Measurements from ENCODE around the gene DTX3. TPM values are rescaled to one million over a fixed set of nuclear protein-coding genes. Genes with fewer than 3 reads are reported as not detected.
"Not testable (repeated sequence)": the region's sequence is repeated elsewhere in the genome, so short reads cannot be mapped to it uniquely, and the experiment has no call there.

Gene DTX3
- polyA plus RNA-seq, 3 donors: 0.08 to 1.3 TPM; not detected in 1

DNA sequence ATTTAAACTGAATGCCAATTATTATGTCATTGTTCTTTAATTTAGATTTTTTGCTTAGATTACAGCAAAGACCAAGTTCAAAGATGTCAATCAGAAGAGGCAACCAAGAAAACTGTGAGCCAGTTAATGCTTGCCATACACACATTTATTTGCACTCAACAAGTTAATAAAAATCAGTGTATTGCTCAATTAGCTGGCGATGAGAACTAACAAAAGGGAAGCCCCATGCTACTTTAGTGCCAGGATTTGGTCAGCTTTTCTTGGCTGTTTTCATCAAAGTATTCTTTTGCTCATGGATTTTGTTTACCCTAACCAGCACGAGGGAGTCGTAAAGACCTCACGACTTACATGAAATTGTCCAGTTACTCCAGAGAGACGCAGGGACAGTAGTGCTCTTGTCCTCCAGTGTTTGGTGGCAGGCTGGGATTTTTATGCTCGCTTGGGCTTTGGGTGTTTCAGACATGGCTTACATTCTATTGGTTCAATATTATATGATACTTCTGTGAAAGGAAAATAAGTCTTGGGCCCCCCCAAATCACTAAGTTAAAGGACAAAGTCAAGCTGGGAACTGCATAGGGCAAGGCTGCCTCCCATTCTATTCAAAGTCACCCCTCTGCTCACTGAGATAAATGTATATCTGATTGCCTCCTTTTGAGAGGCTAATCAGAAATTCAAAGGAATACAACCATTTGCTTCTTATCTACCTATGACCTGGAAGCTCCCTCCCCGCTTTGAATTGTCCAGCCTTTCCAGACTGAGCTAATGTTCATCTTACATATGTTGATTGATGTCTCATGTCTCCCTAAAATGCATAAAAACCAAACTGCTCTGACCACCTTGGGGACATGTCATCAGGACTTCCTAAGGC is 35.8 kb downstream of the DTX3 start:
- Mint-ChIP-seq H3K9me3 (peaks cover 2 to 18% (median 17%) of the 10 kb centered on the region in 7 donors), H3K36me3 (no peaks in the 10 kb centered on the region), H3K4me3 (no peak overlapping the region), H3K4me1 (no peaks in the 10 kb centered on the region), H3K27me3 (ENCODE audit: low read depth in 3 of 3) (peaks cover 26 to 33% (median 29%) of the 10 kb centered on the region in 3 donors), H3K27ac (no peak overlapping the region)
- H3K27ac ChIP-seq (ENCODE audit: low read depth in 1 of 2, low read length in 2 of 2): no peak overlapping the region
- no peak for DNase-seq
- H3K4me1 ChIP-seq (ENCODE audit: control insufficient read depth in 1 of 2, insufficient read depth in 2 of 2, low read length in 2 of 2): no peaks in the 10 kb centered on the region
- no peaks in the 10 kb centered on the region for H3K36me3 ChIP-seq (replicated peaks in 1 of 2; ENCODE audit: control insufficient read depth in 1 of 2, insufficient read depth in 2 of 2, low read length in 2 of 2)
- no peaks in the 10 kb centered on the region for H3K79me2 ChIP-seq (ENCODE audit: insufficient read depth, low read length)
- H3K4me3 ChIP-seq (replicated peaks in 1 of 3; ENCODE audit: low read depth in 2 of 3, low read length in 3 of 3): no peak overlapping the region
- peaks cover 7 to 9% of the 10 kb centered on the region in 2 donors for H3K9me3 ChIP-seq (replicated peaks in 1 of 2; ENCODE audit: control insufficient read depth in 1 of 2, insufficient read depth in 1 of 2, low read length in 2 of 2)
- no peak overlapping the region for H3K9ac ChIP-seq (ENCODE audit: insufficient read depth, low read length, poor library complexity, severe bottlenecking)
- intact Hi-C loops (cut with micrococcal nuclease): no loop called here
- WGBS (ENCODE audit: insufficient coverage): 78% methylated on average over 5 of the region's 7 CpGs
- TF ChIP-seq, protein P1, sequence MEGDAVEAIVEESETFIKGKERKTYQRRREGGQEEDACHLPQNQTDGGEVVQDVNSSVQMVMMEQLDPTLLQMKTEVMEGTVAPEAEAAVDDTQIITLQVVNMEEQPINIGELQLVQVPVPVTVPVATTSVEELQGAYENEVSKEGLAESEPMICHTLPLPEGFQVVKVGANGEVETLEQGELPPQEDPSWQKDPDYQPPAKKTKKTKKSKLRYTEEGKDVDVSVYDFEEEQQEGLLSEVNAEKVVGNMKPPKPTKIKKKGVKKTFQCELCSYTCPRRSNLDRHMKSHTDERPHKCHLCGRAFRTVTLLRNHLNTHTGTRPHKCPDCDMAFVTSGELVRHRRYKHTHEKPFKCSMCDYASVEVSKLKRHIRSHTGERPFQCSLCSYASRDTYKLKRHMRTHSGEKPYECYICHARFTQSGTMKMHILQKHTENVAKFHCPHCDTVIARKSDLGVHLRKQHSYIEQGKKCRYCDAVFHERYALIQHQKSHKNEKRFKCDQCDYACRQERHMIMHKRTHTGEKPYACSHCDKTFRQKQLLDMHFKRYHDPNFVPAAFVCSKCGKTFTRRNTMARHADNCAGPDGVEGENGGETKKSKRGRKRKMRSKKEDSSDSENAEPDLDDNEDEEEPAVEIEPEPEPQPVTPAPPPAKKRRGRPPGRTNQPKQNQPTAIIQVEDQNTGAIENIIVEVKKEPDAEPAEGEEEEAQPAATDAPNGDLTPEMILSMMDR (IDR thresholded peaks at IDR 0.05): no peak
- no peaks in the 10 kb centered on the region for H4K20me1 ChIP-seq (ENCODE audit: insufficient read depth, low read length)
- H3K27me3 ChIP-seq (ENCODE audit: control insufficient read depth in 2 of 2, insufficient read depth in 2 of 2, low read length in 2 of 2): peaks cover 3 to 29% of the 10 kb centered on the region in 2 donors
- H2AFZ ChIP-seq (ENCODE audit: insufficient read depth, low read depth, low read length, poor library complexity, severe bottlenecking): no peak overlapping the region
- H3K4me2 ChIP-seq (replicated peaks; ENCODE audit: extremely low read depth, low read length, poor library complexity, severe bottlenecking): no peak overlapping the region

DNA sequence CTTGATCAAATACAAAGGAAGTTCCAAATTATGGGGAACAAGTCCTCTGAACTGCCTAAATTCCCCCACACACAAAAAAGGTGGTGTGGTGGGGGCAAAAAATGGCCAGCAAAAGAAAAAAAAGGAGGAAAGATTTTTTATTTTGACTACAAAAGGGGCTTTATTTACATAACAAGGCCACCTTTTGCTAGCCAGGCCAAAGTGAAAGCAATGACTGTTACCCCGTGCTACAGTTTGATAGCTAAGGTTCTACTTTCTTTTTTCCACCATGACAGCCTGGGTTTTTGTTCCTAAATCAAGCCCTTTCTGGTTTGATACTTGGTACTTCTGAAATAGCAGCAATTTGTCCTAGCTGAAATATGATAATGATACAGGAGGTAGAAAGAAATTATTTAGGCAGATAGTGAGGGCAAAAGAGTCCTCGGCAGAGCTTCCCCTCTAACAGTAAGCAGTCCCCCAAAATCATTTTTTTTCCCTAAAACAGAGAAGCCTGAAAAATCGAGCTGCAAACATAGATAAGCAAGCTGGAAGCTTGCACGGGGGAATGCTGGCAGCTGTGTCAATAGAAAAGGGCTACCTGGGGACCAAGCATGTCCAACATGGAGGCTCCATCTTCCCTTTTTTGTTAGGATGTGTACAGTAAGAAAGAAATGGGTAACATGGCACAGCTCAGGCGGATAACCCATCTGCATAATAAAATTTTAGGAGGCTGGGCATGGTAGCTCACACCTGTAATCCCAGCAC is 37.2 kb downstream of the DTX3 start:
- peaks cover 14 to 19% of the 10 kb centered on the region in 2 donors for H3K9me3 ChIP-seq (replicated peaks in 1 of 2; ENCODE audit: control insufficient read depth in 1 of 2, insufficient read depth in 1 of 2, low read length in 2 of 2)
- 49% methylated on average over 2 of the region's 5 CpGs for WGBS (ENCODE audit: insufficient coverage)
- no peaks in the 10 kb centered on the region for H3K4me1 ChIP-seq (ENCODE audit: control insufficient read depth in 1 of 2, insufficient read depth in 2 of 2, low read length in 2 of 2)
- Mint-ChIP-seq H3K36me3 (no peaks in the 10 kb centered on the region), H3K4me1 (no peaks in the 10 kb centered on the region), H3K27ac (no peak overlapping the region), H3K27me3 (ENCODE audit: low read depth in 3 of 3) (peaks cover 23 to 33% (median 27%) of the 10 kb centered on the region in 3 donors), H3K4me3 (peak overlapping the region in 1 of 2 donors; percentile 21), H3K9me3 (peaks cover 2 to 30% (median 26%) of the 10 kb centered on the region in 7 donors)
- no peaks in the 10 kb centered on the region for H3K79me2 ChIP-seq (ENCODE audit: insufficient read depth, low read length)
- no peak overlapping the region for H3K4me3 ChIP-seq (replicated peaks in 1 of 3; ENCODE audit: low read depth in 2 of 3, low read length in 3 of 3)
- no peak overlapping the region for H3K4me2 ChIP-seq (replicated peaks; ENCODE audit: extremely low read depth, low read length, poor library complexity, severe bottlenecking)
- no peaks in the 10 kb centered on the region for H4K20me1 ChIP-seq (ENCODE audit: insufficient read depth, low read length)
- H3K27ac ChIP-seq (ENCODE audit: low read depth in 1 of 2, low read length in 2 of 2): no peak overlapping the region
- H3K36me3 ChIP-seq (replicated peaks in 1 of 2; ENCODE audit: control insufficient read depth in 1 of 2, insufficient read depth in 2 of 2, low read length in 2 of 2): no peaks in the 10 kb centered on the region
- no peak overlapping the region for H2AFZ ChIP-seq (ENCODE audit: insufficient read depth, low read depth, low read length, poor library complexity, severe bottlenecking)
- no peak for DNase-seq
- intact Hi-C loops (cut with micrococcal nuclease): no loop called here
- no peak overlapping the region for H3K9ac ChIP-seq (ENCODE audit: insufficient read depth, low read length, poor library complexity, severe bottlenecking)
- peaks cover 3 to 23% of the 10 kb centered on the region in 2 donors for H3K27me3 ChIP-seq (ENCODE audit: control insufficient read depth in 2 of 2, insufficient read depth in 2 of 2, low read length in 2 of 2)
- TF ChIP-seq, protein P1 (IDR thresholded peaks at IDR 0.05): no peak

DNA sequence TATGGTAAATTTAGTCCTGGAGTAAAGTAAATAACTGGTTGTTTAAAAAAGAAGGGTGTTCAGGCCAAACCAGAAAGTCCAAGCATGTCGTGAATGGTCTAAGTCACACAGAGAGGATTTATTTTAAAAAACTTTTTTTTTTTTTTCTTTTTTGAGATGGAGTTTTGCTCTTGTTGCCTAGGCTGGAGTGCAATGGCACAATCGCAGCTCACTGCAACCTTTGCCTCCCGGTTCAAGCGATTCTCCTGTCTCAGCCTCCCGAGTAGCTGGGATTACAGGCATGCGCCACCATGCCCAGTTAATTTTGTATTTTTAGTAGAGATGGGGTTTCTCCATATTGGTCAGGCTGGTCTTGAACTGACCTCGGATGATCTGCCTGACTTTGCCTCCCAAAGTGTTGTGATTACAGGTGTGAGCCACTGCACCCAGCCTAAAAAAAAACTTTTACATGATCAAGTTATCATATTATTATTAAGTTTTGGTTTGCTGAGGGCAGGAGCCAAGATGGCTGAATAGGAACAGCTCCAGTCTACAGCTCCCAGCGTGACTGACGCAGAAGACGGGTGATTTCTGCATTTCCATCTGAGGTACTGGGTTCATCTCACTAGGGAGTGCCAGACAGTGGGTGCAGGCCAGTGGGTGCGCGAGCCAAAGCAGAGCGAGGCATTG is 41.5 kb downstream of the DTX3 start:
- H3K4me2 ChIP-seq (replicated peaks; ENCODE audit: extremely low read depth, low read length, poor library complexity, severe bottlenecking); H3K4me3 ChIP-seq (replicated peaks in 1 of 3; ENCODE audit: low read depth in 2 of 3, low read length in 3 of 3); H3K4me1 Mint-ChIP-seq; H3K36me3 ChIP-seq (replicated peaks in 1 of 2; ENCODE audit: control insufficient read depth in 1 of 2, insufficient read depth in 2 of 2, low read length in 2 of 2); intact Hi-C loops (cut with micrococcal nuclease); H3K79me2 ChIP-seq (ENCODE audit: insufficient read depth, low read length); H3K27me3 ChIP-seq (ENCODE audit: control insufficient read depth in 2 of 2, insufficient read depth in 2 of 2, low read length in 2 of 2); H3K27ac ChIP-seq (ENCODE audit: low read depth in 1 of 2, low read length in 2 of 2); H2AFZ ChIP-seq (ENCODE audit: insufficient read depth, low read depth, low read length, poor library complexity, severe bottlenecking); H3K9ac ChIP-seq (ENCODE audit: insufficient read depth, low read length, poor library complexity, severe bottlenecking); H3K27ac Mint-ChIP-seq; DNase-seq; H3K4me3 Mint-ChIP-seq; H3K36me3 Mint-ChIP-seq; H4K20me1 ChIP-seq (ENCODE audit: insufficient read depth, low read length); H3K4me1 ChIP-seq (ENCODE audit: control insufficient read depth in 1 of 2, insufficient read depth in 2 of 2, low read length in 2 of 2): not testable (repeated sequence)
- peaks cover 14 to 22% of the 10 kb centered on the region in 2 donors for H3K9me3 ChIP-seq (replicated peaks in 1 of 2; ENCODE audit: control insufficient read depth in 1 of 2, insufficient read depth in 1 of 2, low read length in 2 of 2)
- peaks cover 0 to 12% (median 11%) of the 10 kb centered on the region in 3 donors for H3K27me3 Mint-ChIP-seq (ENCODE audit: low read depth in 3 of 3)
- H3K9me3 Mint-ChIP-seq: peaks cover 2 to 32% (median 28%) of the 10 kb centered on the region in 7 donors
- no CpG with 5 or more reads among the region's 13 CpGs for WGBS (ENCODE audit: insufficient coverage)
